Measurements from ENCODE around the gene CLIC6.

The CLIC6 gene

DNA sequence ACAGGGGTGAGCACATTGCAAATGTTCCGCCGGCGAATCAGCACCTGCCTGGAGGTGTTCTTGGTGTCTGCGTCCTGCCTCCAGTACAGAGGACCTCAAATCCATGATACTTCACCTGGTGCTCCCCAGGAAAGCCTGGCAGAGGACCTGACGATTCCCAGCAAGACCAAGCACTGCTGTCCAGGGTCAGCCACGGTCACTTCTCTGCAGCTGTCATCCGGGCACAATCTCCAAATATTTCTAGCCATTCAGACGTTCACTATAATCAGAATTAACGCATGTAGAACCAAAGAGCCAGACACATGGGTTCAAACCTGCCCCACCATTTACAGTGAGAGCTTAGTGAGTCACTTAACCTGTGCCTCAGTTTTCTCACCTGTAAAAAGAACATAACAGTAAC, 74.5 kb downstream of the CLIC6 start:
- ChIA-PET CTCF (interaction anchor here (1.0 to 4.8 kb wide), 6 partner anchors 16 to 1094 kb away, joined by 3 to 40 read pairs (median 5); no protein-coding TSS in a partner anchor), POLR2A (interaction anchor here (0.5 to 1.0 kb wide), 2 partner anchors 120 to 145 kb away, joined by 3 to 6 read pairs; no protein-coding TSS in a partner anchor)
- no peak overlapping the region for H3K4me3 ChIP-seq (ENCODE audit: low read depth, low read length)
- H3K36me3 ChIP-seq (ENCODE audit: control insufficient read depth in 2 of 2, insufficient read depth in 1 of 2, low read length in 2 of 2), result no peaks in the 10 kb centered on the region
- H3K9me3 ChIP-seq (ENCODE audit: control insufficient read depth, insufficient read depth, low read depth, low read length), result no peaks in the 10 kb centered on the region
- no peaks in the 10 kb centered on the region for H3K4me1 ChIP-seq (ENCODE audit: control insufficient read depth, insufficient read depth, low read length)
- H3K27ac ChIP-seq (ENCODE audit: extremely low read depth, low read depth, low read length), result no peak overlapping the region
- no peak for TF ChIP-seq ZNF677 (tag by site-specific recombination; IDR thresholded peaks at IDR 0.05)

DNA sequence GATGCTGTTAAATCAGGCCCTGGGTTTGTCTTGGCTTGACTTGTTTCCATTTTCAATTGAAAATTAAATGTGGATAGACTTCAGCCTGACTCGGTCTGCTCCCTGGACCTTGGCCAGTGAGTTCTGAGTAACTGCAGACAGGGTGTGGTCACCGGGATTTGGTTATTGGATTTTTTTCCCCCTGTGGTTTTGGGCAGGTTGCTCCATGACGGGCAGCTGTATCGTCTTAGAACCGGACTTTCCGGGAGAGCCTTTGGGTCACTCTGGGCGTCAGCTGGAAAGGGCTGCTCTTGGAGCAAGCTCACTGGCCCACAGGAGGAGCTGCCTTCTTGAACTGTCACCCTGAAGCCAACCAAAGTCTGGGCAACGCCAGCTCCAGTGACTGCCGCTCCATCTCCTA, 75.0 kb downstream of the CLIC6 start:
- TF ChIP-seq ZNF768 (tag by site-specific recombination; IDR thresholded peaks at IDR 0.05) (no peak), ZNF174 (tag by site-specific recombination; IDR thresholded peaks at IDR 0.05) (no peak), ZNF560 (tag by site-specific recombination; IDR thresholded peaks at IDR 0.05; ENCODE audit: borderline replicate concordance) (no peak), ZNF416 (tag by site-specific recombination; IDR thresholded peaks at IDR 0.05) (no peak), SETDB1 (IDR thresholded peaks at IDR 0.05; ENCODE audit: insufficient read length, low read length) (no peak), GLI4 (tag by site-specific recombination; IDR thresholded peaks at IDR 0.05) (no peak), RBAK (tag by site-specific recombination; IDR thresholded peaks at IDR 0.05) (no peak), ZNF335 (tag by site-specific recombination; conservative IDR thresholded peaks at IDR 0.05) (no peak), ZNF544 (tag by site-specific recombination; IDR thresholded peaks at IDR 0.05) (no peak), ZNF670 (tag by site-specific recombination; IDR thresholded peaks at IDR 0.05; ENCODE audit: low read depth) (no peak), ZXDB (tag by site-specific recombination; IDR thresholded peaks at IDR 0.05) (no peak), ZNF530 (tag by site-specific recombination; IDR thresholded peaks at IDR 0.05; ENCODE audit: low read depth) (no peak), ZNF585B (tag by site-specific recombination; IDR thresholded peaks at IDR 0.05) (no peak), BCL11B (tag by site-specific recombination; IDR thresholded peaks at IDR 0.05; ENCODE audit: low read depth) (no peak)
- TF ChIP-seq, protein P1, sequence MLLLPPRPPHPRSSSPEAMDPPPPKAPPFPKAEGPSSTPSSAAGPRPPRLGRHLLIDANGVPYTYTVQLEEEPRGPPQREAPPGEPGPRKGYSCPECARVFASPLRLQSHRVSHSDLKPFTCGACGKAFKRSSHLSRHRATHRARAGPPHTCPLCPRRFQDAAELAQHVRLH (tag by site-specific recombination; IDR thresholded peaks at IDR 0.05), result no peak
- TF ChIP-seq, protein P2, sequence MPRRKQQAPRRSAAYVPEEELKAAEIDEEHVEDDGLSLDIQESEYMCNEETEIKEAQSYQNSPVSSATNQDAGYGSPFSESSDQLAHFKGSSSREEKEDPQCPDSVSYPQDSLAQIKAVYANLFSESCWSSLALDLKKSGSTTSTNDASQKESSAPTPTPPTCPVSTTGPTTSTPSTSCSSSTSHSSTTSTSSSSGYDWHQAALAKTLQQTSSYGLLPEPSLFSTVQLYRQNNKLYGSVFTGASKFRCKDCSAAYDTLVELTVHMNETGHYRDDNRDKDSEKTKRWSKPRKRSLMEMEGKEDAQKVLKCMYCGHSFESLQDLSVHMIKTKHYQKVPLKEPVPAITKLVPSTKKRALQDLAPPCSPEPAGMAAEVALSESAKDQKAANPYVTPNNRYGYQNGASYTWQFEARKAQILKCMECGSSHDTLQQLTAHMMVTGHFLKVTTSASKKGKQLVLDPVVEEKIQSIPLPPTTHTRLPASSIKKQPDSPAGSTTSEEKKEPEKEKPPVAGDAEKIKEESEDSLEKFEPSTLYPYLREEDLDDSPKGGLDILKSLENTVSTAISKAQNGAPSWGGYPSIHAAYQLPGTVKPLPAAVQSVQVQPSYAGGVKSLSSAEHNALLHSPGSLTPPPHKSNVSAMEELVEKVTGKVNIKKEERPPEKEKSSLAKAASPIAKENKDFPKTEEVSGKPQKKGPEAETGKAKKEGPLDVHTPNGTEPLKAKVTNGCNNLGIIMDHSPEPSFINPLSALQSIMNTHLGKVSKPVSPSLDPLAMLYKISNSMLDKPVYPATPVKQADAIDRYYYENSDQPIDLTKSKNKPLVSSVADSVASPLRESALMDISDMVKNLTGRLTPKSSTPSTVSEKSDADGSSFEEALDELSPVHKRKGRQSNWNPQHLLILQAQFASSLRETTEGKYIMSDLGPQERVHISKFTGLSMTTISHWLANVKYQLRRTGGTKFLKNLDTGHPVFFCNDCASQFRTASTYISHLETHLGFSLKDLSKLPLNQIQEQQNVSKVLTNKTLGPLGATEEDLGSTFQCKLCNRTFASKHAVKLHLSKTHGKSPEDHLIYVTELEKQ (tag by site-specific recombination; IDR thresholded peaks at IDR 0.05; ENCODE audit: borderline replicate concordance), result no peak
- TF ChIP-seq, protein P3, sequence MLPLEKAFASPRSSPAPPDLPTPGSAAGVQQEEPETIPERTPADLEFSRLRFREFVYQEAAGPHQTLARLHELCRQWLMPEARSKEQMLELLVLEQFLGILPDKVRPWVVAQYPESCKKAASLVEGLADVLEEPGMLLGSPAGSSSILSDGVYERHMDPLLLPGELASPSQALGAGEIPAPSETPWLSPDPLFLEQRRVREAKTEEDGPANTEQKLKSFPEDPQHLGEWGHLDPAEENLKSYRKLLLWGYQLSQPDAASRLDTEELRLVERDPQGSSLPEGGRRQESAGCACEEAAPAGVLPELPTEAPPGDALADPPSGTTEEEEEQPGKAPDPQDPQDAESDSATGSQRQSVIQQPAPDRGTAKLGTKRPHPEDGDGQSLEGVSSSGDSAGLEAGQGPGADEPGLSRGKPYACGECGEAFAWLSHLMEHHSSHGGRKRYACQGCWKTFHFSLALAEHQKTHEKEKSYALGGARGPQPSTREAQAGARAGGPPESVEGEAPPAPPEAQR (tag by site-specific recombination; IDR thresholded peaks at IDR 0.05), result no peak
- TF ChIP-seq, protein P4, sequence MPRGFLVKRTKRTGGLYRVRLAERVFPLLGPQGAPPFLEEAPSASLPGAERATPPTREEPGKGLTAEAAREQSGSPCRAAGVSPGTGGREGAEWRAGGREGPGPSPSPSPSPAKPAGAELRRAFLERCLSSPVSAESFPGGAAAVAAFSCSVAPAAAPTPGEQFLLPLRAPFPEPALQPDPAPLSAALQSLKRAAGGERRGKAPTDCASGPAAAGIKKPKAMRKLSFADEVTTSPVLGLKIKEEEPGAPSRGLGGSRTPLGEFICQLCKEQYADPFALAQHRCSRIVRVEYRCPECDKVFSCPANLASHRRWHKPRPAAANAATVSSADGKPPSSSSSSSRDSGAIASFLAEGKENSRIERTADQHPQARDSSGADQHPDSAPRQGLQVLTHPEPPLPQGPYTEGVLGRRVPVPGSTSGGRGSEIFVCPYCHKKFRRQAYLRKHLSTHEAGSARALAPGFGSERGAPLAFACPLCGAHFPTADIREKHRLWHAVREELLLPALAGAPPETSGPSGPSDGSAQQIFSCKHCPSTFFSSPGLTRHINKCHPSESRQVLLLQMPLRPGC (tag by site-specific recombination; IDR thresholded peaks at IDR 0.05), result no peak
- CTCF ChIA-PET, result interaction anchor here (0.7 to 4.8 kb wide), 11 partner anchors 16 to 1284 kb away, joined by 3 to 40 read pairs (median 4); no protein-coding TSS in a partner anchor
- Histone ChIP-seq H3K4me3 (ENCODE audit: low read depth, low read length) (no peak overlapping the region), H3K4me1 (ENCODE audit: control insufficient read depth, insufficient read depth, low read length) (no peaks in the 10 kb centered on the region), H3K36me3 (ENCODE audit: control insufficient read depth in 2 of 2, insufficient read depth in 1 of 2, low read length in 2 of 2) (no peaks in the 10 kb centered on the region), H3K9me3 (ENCODE audit: control insufficient read depth, insufficient read depth, low read depth, low read length) (no peaks in the 10 kb centered on the region), H3K27ac (ENCODE audit: extremely low read depth, low read depth, low read length) (no peak overlapping the region)
- POLR2A ChIA-PET, result interaction anchor here (0.5 to 1.0 kb wide), 2 partner anchors 120 to 144 kb away, joined by 3 to 6 read pairs; no protein-coding TSS in a partner anchor

Measured in HEK293 (cell line).